Stimulated activated memory B cell treated with anti-CD40 and anti-IgM and Interleukin-4, amounts not matched to agents 10 μg/mL and 1 μg/mL and 100 μg/mL, for 72 hours (primary cell): ENCODE data around the gene TRIM23.

Experiments used
- ATAC-seq: fragments of 150-1000 bp; cut with Tn5 transposase; 2 replicates; pipeline ENCODE4 v1.10.0; 2021
- H3K27ac Mint-ChIP-seq: one replicate; pipeline ENCODE4 v1.8.0; 2022; ENCODE audit warnings: mild to moderate bottlenecking, mixed read lengths
- H3K27me3 Mint-ChIP-seq: one replicate; pipeline ENCODE4 v1.8.0; 2022; ENCODE audit warnings: mixed read lengths
- H3K36me3 Mint-ChIP-seq: one replicate; pipeline ENCODE4 v1.8.0; 2022; ENCODE audit warnings: mixed read lengths
- H3K4me1 Mint-ChIP-seq: one replicate; pipeline ENCODE4 v1.8.0; 2022; ENCODE audit warnings: mixed read lengths
- H3K4me3 Mint-ChIP-seq: one replicate; pipeline ENCODE4 v1.8.0; 2022; ENCODE audit warnings: mild to moderate bottlenecking, moderate library complexity, mixed read lengths
- H3K9me3 Mint-ChIP-seq: one replicate; pipeline ENCODE4 v1.8.0; 2022; ENCODE audit warnings: mixed read lengths

The TRIM23 gene

DNA sequence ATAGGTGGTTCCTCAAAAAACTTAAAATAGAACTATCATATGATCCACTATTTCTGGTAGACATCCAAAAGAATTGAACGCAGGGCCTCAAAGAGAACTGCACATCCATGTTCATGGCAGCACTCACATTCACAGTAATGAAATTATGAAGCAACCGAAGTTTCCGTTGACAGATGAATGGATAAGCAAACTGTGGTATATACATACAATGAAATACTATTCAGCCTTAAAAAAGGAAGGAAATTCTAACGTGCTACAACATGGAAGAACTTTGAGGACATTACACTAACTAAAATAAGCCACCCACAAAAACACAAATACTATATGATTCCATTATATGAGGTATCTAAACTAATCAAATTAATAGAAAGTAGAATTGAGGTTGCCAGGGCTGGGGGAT, 79.7 kb downstream of the TRIM23 start:
- Mint-ChIP-seq H3K27me3 (no peaks in the 10 kb centered on the region), H3K4me1 (no peaks in the 10 kb centered on the region), H3K9me3 (no peaks in the 10 kb centered on the region), H3K36me3 (peaks cover 56% of the 10 kb centered on the region), H3K27ac (no peak overlapping the region), H3K4me3 (no peak overlapping the region)
- ATAC-seq: no peak

DNA sequence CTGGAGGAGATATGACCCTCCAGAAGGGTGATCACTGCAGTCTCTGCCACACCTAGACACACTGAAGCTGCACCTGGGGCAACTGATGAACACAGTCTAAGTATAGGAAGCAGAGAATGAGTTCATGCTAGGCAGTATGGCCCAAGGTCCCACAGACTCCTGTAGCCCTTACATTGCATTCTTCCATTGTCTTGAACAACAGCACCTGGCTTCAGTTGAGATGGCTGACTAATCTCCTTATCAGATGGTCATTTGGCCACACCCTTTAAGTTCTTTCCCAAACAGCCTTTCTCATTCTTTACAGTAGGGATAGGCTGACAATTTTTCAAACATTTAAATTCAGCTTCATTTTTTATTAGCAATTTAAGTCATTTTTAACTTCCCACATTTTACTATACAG, 84.3 kb downstream of the TRIM23 start:
- Mint-ChIP-seq H3K9me3 (no peaks in the 10 kb centered on the region), H3K4me1 (no peaks in the 10 kb centered on the region), H3K4me3 (no peak overlapping the region), H3K27me3 (no peaks in the 10 kb centered on the region), H3K36me3 (peaks cover 53% of the 10 kb centered on the region), H3K27ac (no peak overlapping the region)
- ATAC-seq: no peak
